HG02943 (cell line): ENCODE measurements around the gene MSI2.

Source experiments
- ATAC-seq: cut with Tn5 transposase; IDR thresholded peaks from one replicate; pipeline ENCODE4 v1.9.1; 2021; ENCODE audit warnings: mild to moderate bottlenecking, low read depth, moderate library complexity; ENCODE audit not compliant: unreplicated experiment

MSI2 gene

DNA sequence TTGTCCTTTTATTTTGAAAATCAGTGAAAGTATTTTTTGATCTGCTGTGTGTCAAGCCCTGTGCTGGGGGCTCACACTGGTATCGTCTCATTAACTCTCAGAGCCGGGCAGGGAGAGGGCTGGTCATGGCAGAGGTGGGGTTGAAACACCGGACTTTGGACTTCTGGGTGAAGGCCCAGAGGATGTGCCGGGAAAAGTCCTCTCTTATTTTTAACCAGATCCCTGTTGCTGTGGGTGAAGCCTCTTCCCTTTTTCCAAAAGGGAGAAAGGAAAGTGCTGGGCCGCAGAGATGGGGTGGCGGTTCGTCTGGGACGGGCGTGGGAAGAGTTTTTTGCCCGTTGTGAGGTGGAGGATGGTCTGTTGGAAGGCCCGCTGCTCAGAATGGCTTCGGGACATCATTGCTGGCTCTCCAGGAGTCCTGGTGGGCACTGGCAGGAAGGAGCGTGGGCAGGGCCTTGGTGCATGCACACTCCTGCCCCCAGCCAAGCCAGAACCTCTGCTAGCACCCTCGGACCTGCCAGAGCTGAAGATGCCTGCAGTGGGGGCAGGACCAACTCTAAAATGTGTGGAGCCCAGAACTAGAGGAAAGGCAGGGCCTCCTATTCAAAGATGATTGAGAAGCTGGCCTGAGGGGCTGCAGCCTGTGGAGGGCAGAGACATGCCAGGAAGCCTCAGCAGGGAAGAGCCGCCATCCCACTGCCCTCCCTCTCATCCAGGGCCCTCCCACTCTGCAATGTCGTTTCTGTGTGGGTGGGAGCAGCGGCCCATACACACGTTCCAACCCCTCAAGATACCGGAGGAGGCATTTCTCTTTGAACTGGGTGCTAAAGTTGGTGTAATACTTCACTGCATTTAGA, 275.6 kb downstream of the MSI2 start:
- no peak for ATAC-seq

DNA sequence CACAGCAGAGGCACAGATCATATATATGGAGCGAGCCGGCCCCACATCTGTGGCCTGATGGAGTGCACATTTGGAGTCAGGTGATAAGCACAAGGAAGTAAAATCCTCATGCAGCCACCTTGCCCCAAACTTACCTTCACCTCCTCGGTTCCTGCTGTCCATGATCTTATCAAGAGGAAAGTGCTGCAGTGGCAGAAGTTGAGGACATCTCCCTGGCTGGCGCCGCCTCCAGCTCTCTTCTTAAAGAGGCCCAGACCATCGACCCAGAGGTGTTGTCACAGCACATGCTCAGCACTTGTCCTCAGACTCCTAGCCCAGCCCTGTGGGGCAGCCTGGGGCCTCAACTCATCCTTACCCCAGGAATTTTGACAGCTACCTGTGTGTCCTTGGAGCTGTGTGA, 276.2 kb downstream of the MSI2 start:
- ATAC-seq = no peak

GRCh38 chr17:57532966-57533365, 276.6 kb downstream of the MSI2 start:
- ATAC-seq = no peak

GRCh38 chr17:57533684-57534305, 277.5 kb downstream of the MSI2 start:
- ATAC-seq = no peak

DNA sequence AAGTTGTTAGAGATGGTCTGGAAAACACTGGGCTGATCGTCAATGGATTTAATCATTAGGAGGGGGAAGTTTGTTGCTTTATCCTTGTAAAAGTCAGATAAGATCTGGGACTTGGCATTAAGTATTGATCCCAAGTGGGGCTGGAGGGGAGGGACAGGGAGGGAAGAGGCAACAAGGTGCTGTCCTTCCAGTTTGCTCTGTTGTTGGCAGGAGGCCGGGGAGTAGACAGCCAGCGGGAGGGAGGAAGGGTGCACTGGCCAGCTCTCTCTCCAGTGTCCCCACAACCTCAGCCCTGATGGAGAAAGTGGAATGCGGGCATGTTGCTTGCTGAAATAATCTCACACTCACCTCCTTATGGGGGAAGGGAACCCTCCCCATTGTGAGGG, 278.5 kb downstream of the MSI2 start:
- ATAC-seq = no peak

DNA sequence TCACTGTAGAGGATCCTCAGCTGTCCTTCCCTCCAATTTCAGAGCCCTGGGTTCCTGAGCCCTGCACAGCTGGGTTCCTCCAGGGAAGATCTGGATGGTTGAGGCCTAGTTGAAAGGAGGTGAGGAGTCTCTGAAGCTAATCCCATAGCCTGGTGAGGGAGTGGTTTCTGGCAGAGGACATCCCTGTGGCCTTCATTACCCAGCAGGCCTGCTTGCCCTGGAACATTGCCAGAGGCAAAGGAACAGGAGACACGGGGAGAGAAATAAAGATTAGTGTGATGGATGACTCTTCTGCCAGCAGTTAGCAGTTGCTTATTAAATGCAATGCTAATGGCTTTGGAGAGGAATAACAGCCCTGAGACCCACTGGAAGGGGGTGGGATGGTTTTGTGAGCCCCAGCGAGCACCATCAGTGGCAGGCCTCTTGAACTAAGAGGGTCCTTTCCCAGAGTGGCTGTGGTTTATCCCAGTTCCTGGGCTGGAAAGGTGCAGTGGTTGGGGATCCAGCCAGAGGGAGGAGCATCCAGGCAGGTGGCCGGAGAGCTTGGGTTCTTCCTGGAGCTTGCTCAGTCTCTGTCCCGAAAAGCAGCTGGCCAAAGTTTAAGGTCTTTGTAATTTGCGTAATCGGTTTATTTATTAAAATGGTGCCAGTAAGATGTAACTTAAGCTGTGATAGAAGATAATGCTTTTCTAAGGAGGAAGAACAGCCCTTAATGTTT, 279.1 kb downstream of the MSI2 start:
- ATAC-seq = no peak

DNA sequence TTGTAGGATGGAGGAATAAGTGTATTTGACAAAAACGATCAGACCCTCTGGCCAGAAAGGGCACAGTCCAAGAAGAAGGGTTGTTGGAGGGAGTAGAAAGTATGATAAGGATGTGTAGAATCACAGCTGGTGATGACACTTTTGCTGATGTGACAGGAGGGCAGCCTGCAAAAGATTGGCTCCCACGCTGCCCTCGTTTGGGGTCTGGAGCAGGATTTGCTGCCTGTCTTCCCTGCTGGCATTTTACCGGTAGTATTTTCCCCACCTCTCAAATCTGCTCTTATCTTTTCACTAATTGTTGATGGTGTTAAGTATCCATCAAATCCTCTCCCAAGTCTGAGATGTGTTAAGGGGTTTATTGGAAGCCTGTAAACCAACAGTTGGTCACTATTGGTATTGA, 280.0 kb downstream of the MSI2 start:
- ATAC-seq = no peak

DNA sequence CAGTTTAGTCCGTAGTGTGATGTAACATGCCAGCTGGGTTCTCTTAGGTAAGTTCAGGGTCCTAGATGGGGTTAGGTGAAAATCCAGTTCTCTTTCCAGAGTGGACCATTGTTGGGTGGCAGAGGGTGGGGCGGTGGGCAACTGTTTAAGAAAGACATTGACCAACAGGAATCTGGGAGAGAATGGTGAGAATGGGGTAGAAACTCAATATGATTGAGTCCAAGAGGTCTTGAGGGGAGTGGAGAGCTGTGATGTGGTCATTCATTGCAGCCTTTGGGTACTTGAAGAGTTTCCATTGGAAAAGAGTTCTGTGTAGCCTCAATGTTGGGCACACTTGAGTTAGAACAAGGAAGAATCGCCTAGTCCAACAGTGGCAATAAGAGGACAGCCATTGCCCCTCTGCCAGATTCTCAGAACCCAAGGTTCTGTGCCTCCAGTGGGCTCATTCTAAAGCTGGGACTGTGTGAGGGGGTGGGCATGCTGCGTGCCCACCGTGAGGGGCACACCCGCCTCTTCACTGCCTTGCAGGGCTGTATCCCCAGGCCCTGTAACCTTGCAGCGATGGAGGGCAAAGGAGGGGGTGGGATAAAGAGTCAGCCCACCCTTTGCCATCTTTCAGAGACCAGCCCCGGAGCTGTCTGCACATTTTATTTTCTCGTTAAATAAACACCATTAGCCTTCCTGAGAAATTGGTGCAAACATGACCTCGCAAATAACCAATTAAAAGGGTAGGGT, 280.6 kb downstream of the MSI2 start:
- ATAC-seq = no peak

DNA sequence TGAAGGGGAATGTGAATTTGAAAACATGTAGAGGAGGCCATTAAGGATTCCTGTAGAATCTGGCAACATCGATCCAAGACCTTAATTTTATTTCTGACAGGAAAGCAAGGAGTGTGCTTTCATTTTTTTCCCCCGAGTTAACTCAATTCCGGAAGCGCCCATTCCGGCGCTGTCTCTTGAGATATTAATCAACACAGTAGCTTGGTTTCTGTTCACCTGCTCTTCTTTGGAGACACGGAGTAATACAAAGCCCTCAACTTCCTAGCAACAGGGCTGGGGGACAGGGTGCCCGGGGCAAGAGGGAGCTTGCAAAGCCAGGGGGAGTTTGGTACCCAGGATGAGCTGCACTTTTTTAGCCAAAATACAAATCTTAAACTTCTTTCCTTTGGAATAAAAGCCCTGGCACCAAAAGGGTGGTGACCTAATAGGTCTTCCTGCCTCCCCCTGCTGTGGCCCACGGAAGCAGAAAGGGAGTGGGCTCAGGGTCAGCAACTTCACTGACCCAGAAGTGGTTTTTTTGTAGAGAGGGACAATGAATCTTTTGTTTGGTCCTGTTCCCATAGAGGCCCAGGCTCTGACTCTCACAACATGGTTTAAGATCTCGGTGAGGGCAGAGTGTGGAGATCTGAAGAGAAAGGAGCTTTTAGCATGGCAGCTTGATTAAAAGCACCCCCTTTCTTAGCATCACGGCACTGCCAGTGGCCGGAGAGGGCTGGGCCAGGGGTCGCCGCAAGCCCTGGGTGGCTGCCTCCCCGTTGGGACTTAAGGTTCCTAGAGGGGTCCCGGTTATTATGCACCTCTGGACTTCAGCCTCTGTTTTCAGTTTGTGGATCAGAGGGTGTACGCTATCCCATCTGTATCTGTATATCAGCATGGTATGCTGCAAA, 281.4 kb downstream of the MSI2 start:
- ATAC-seq = no peak

GRCh38 chr17:57538736-57539456, 282.6 kb downstream of the MSI2 start:
- no peak for ATAC-seq

DNA sequence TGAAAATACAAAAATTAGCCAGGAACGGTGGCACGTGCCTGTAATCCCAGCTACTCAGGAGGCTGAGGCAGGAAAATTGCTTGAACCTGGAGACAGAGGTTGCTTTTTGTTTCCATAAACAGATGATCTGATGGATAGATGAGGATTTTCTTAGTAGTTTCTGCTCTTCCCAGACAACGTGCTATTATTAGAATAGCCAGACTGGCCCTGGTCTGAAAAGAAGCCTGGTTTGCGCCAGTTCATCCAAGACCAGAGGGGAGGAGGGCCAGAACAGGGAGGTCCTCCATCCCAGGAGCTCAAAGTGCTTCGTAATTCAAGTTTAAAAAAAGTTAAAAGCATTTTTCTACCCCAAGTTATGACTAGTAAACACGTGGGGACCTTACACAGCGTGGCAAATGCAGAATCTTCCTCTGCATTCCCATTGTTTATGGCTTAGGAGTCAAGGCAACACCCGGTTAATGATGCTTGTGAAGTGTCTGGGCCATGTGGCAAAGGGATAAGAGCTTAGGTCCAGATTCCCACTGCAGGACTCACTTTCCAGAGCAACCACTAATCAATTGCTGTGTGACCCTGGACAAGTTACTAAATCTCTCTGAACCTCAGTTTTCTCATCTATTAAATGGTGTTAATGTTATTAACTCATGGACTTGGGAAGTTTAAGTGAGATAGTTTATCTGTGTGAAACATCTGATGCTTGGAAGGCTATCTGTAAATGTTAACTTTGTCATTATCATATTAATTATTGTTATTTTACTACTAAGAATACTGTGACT, 283.4 kb downstream of the MSI2 start:
- ATAC-seq = no peak

- ATAC-seq = no peak
These were observed 284.3 kb downstream of the MSI2 start for GRCh38 chr17:57540596-57540995.

- ATAC-seq = no peak
These were observed 284.7 kb downstream of the MSI2 start for GRCh38 chr17:57541049-57541448.

DNA sequence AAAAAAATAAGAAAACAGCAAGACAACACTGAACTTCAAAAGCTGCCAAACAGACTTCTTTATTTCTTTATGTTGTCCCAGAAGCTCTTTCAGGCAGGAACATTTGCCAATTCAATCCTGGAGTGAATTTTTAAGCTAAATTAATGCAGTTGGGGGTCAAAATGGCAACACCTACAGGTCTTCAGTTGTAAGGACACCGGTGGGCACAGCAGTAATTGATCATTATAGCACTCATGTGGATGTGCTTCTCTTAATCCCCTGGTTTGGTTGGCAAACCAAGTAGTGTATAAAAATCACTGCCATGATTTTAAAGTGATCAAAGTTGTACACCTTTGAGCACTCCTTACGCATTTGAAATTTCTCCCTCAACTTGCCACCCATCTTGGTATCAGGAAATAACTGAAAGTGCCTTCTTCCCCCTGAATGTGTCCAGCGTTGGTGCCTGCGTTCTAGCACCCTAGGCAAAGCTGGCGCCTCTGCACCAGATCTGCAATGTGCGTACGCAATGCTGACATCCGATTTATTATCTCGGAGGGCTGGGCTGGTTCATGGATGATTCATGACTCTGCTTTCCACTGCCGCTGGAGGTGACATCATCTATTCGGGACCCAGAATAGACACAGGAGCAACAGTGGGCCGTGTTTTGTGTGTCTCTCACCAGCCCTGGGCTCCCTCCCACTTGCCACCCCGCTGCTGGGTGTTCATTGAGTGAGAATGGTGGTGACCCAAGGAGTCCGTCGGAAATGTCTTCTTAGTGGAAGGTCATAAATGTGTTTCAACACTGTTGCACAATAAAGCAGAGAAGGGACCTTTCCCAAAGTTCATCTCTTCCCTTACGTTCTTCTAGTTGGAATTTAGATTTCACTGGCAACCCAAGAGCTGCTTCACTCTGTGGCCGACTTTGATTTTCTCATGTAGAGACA, 285.4 kb downstream of the MSI2 start:
- no peak for ATAC-seq

- ATAC-seq = no peak
These were observed 286.2 kb downstream of the MSI2 start for GRCh38 chr17:57542510-57542909.

DNA sequence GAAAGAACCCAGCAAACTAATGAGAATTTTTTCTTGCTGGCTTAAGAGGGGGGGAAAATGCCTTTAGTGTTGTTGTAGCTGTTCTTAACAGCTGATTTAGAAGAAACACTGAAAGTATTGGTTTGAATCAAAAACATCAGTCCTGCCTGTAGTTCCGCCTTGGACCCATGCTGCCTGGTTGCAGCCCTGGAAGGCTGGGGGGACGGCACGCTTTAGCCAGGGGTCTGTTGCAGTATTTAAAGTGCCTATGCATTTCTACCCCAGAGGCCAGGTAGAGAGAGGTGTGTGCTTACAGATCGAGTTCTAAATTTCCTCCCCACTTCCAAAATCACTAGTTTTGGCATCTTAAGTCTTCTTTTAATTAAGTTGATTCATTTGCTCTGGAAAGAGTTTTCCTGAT, 286.9 kb downstream of the MSI2 start:
- ATAC-seq = no peak

DNA sequence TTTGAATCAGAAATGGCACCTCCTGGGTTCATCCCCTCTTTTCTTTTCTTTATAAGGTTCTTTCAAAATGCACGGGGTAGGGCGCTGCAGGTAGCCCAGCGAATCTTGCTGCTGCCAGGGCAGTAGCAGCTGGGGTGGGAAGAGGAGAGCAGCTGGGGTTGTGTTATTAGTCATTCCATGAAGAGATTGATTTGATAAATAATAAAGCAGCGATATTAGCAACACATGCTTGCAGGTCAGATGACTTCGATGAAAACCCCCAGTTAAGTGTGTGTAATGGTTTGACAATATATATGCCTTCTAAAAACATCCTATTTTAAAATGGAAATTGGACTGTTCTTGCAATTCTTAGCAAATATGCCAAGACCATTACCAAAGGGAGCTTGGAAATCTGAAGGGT, 288.1 kb downstream of the MSI2 start:
- ATAC-seq = no peak
